Endothelial cell of umbilical vein (primary cell): ENCODE measurements around the gene PRIMA1. TPM values are rescaled to one million over a fixed set of nuclear protein-coding genes. Genes with fewer than 3 reads are reported as not detected.

Experiments
- BruUV-seq: library from RNA; stranded (reverse); fragments of 400-500 nt; replicated peaks from 2 replicates; lab custom pipeline; 2021; lab: Mats Ljungman, UMichigan
- CTCF ChIA-PET: fragments of 300-600, 350-600 bp; sonication (Branson Sonifier 250); formaldehyde crosslinking; loops from one replicate; lab custom pipeline; 2021; ENCODE audit warnings: antibody characterized with exemption, inconsistent platforms; lab: Charles Lee
- POLR2A ChIA-PET: fragments of 300-600, 350-600 bp; sonication (Branson Sonifier 250); formaldehyde crosslinking; loops from one replicate; lab custom pipeline; 2021; ENCODE audit warnings: antibody characterized with exemption, inconsistent platforms; lab: Charles Lee
- DNase-seq: peaks from one replicate; pipeline ENCODE4 v3.0.0-alpha.2; 2011; ENCODE audit warnings: low read depth, low spot score
- FAIRE-seq: peaks from 2 replicates; lab custom pipeline; 2011; peaks lifted over from hg19 to GRCh38; lab: Jason Lieb, UNC
- H2AFZ ChIP-seq: 2 replicates; pipeline ENCODE4 v1.6.0; 2012; ENCODE audit warnings: low read depth, low read length, control low read depth, inconsistent platforms
- H3K27ac ChIP-seq: 2 replicates; pipeline ENCODE4 v1.5.1; 2011; ENCODE audit warnings: low read depth, mild to moderate bottlenecking, control low read depth, low read length, moderate library complexity; ENCODE audit not compliant: insufficient read depth
- H3K27me3 ChIP-seq, 2 experiments: 2 replicates each; pipeline versions ENCODE4 v1.6.0 to v1.6.1; 2011; ENCODE audit warnings: low read length in 2 of 2, mixed read lengths in 1 of 2; ENCODE audit not compliant: control insufficient read depth in 2 of 2, insufficient read depth in 2 of 2
- H3K36me3 ChIP-seq, 2 experiments: 2 replicates in 1 of 2; 3 replicates in 1 of 2; pipeline ENCODE4 v1.5.1; 2011; ENCODE audit warnings: low read length in 2 of 2, mild to moderate bottlenecking in 1 of 2, moderate library complexity in 1 of 2; ENCODE audit not compliant: control insufficient read depth in 2 of 2, insufficient read depth in 2 of 2; ENCODE audit errors: extremely low read depth in 1 of 2
- H3K4me1 ChIP-seq: 3 replicates; pipeline ENCODE4 v1.5.1; 2011; ENCODE audit warnings: mild to moderate bottlenecking, low read length; ENCODE audit not compliant: control insufficient read depth, insufficient read depth; ENCODE audit errors: extremely low read depth
- H3K4me2 ChIP-seq: 2 replicates; pipeline ENCODE4 v1.6.1; 2011; ENCODE audit warnings: low read length, control low read depth, mixed read lengths; ENCODE audit not compliant: insufficient read depth
- H3K4me3 ChIP-seq, 3 experiments: fragments of 200-600 bp in 1 of 3; sonication (generic), shearing (Covaris generic) in 1 of 3; replicated peaks in 1 of 3; 2 replicates each; pipeline ENCODE4 v1.5.1; 2011 to 2016; ENCODE audit warnings: control low read depth in 3 of 3, low read length in 3 of 3, mild to moderate bottlenecking in 2 of 3, inconsistent platforms in 1 of 3, low read depth in 1 of 3, moderate library complexity in 1 of 3; ENCODE audit not compliant: insufficient read depth in 1 of 3
- H3K79me2 ChIP-seq: 2 replicates; pipeline ENCODE4 v1.6.0; 2012; ENCODE audit warnings: low read length, inconsistent platforms; ENCODE audit not compliant: control insufficient read depth, insufficient read depth
- H3K9ac ChIP-seq: replicated peaks from 2 replicates; pipeline ENCODE3; 2011; ENCODE audit warnings: low read length, control low read depth; ENCODE audit not compliant: insufficient read depth; ENCODE audit errors: extremely low read depth
- H3K9me1 ChIP-seq: replicated peaks from 3 replicates; pipeline ENCODE4 v1.6.0; 2011; ENCODE audit warnings: mild to moderate bottlenecking, low read length; ENCODE audit not compliant: control insufficient read depth, insufficient read depth; ENCODE audit errors: extremely low read depth
- H3K9me3 ChIP-seq: replicated peaks from 2 replicates; pipeline ENCODE4 v1.5.1; 2012; ENCODE audit warnings: low read length, inconsistent platforms; ENCODE audit not compliant: control insufficient read depth, insufficient read depth
- H4K20me1 ChIP-seq: replicated peaks from 2 replicates; pipeline ENCODE3; 2011; ENCODE audit warnings: mild to moderate bottlenecking, low read length; ENCODE audit not compliant: control insufficient read depth, insufficient read depth; ENCODE audit errors: extremely low read depth
- EZH2 ChIP-seq: IDR thresholded peaks from 2 replicates; pipeline ENCODE4 v1.6.1; 2012; ENCODE audit warnings: borderline replicate concordance, low read depth, mild to moderate bottlenecking, moderate library complexity, low read length, inconsistent platforms; ENCODE audit not compliant: severe bottlenecking
- FOS ChIP-seq: IDR thresholded peaks from 2 replicates; pipeline ENCODE4 v1.6.1; 2011; ENCODE audit warnings: mild to moderate bottlenecking, low read length, moderate library complexity, borderline replicate concordance; ENCODE audit not compliant: insufficient read depth
- GATA2 ChIP-seq: IDR thresholded peaks from 2 replicates; pipeline ENCODE4 v1.7.0; 2011; ENCODE audit warnings: low read depth, mild to moderate bottlenecking, moderate library complexity, mixed read lengths, low read length; ENCODE audit not compliant: insufficient read length, insufficient read depth
- JUN ChIP-seq: IDR thresholded peaks from 2 replicates; pipeline ENCODE4 v1.6.1; 2011; ENCODE audit warnings: borderline replicate concordance, low read depth; ENCODE audit not compliant: insufficient read length, insufficient read depth
- MYC ChIP-seq: IDR thresholded peaks from one replicate; pipeline ENCODE4 v1.6.1; 2011; ENCODE audit warnings: mild to moderate bottlenecking, low read depth, low read length
- POLR2A ChIP-seq: IDR thresholded peaks from 2 replicates; pipeline ENCODE4 v1.6.1; 2012; ENCODE audit warnings: low read depth, mild to moderate bottlenecking, control low read depth, low read length
- POLR2AphosphoS5 ChIP-seq: IDR thresholded peaks from 2 replicates; pipeline ENCODE4 v1.6.1; 2012; ENCODE audit warnings: low read depth, mild to moderate bottlenecking, control low read depth, low read length, moderate library complexity; ENCODE audit not compliant: insufficient read depth
- dilution Hi-C: fragments of 300-500 bp; cut with MboI; formaldehyde crosslinking; loops from one replicate; pipeline ENCODE4 v1.15.0; 2019; ENCODE audit warnings: low sequenced_read_pairs; ENCODE audit not compliant: extremely low pct_ligation_motif_present
- intact Hi-C: fragments of 100-400 bp; cut with micrococcal nuclease; formaldehyde crosslinking; loops from one replicate; pipeline ENCODE4 v1.10.0; 2022
- polyA plus RNA-seq, 4 experiments: library from polyadenylated mRNA; depleted of rRNA in 3 of 4; stranded (reverse) in 3 of 4; unstranded in 1 of 4; fragments of >200 nt; gene quantifications; 2 replicates each; pipeline versions ENCODE4 v1.2.1 to v1.2.3, GENCODE V29; 2011 to 2012; ENCODE audit warnings: missing spikeins in 1 of 4
- total RNA-seq: library from RNA; stranded (reverse); gene quantifications from 2 replicates; pipeline ENCODE4 v1.2.3, GENCODE V29; 2021
- TF ChIP-seq, protein P1 (sequence below), 2 donors: IDR thresholded peaks; 1 replicate in 1 of 2; 2 replicates in 1 of 2; pipeline ENCODE4 v1.5.1; 2011; ENCODE audit warnings: low read length in 2 of 2, mild to moderate bottlenecking in 2 of 2, moderate library complexity in 2 of 2, control low read depth in 1 of 2, inconsistent platforms in 1 of 2, low read depth in 1 of 2; ENCODE audit not compliant: insufficient read depth in 1 of 2; ENCODE audit errors: extremely low read depth in 1 of 2
- TF ChIP-seq, protein P2 (sequence below): IDR thresholded peaks from 2 replicates; pipeline ENCODE4 v1.6.1; 2011; ENCODE audit not compliant: insufficient read depth, insufficient read length

PRIMA1 gene
- total and polyA plus RNA-seq, 2 donors (not counting 3 experiments of a cell fraction or from before 2014, with no cell fraction given), result not detected

DNA sequence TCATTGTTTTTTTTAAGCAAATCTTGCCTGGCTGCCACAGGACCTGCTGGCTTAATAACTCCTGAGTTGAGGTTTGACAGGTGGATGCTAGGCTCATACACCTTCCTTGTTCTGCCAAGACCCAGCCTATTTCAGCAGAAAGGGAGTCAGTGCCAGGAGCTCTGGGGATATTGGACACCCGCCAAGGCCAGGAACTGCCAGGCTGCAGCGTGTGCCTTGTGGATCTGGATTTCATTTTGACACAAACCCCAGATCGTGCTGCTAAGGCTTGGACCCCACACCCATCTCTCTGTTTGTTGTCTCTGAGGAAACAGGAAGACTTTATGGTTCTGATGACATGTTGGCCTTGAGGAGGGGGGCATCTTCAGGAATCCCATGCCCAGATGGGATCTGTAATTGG, 44.4 kb upstream of the PRIMA1 start:
- H3K27ac ChIP-seq, result no peak overlapping the region
- no peak overlapping the region for H3K9ac ChIP-seq
- no peaks in the 10 kb centered on the region for H3K4me1 ChIP-seq
- no peaks in the 10 kb centered on the region for H3K36me3 ChIP-seq
- H3K4me2 ChIP-seq, result no peak overlapping the region
- H3K9me1 ChIP-seq, result no peaks in the 10 kb centered on the region
- no peaks in the 10 kb centered on the region for H3K27me3 ChIP-seq
- H4K20me1 ChIP-seq, result no peaks in the 10 kb centered on the region
- TF ChIP-seq JUN, result no peak
- TF ChIP-seq, protein P1, sequence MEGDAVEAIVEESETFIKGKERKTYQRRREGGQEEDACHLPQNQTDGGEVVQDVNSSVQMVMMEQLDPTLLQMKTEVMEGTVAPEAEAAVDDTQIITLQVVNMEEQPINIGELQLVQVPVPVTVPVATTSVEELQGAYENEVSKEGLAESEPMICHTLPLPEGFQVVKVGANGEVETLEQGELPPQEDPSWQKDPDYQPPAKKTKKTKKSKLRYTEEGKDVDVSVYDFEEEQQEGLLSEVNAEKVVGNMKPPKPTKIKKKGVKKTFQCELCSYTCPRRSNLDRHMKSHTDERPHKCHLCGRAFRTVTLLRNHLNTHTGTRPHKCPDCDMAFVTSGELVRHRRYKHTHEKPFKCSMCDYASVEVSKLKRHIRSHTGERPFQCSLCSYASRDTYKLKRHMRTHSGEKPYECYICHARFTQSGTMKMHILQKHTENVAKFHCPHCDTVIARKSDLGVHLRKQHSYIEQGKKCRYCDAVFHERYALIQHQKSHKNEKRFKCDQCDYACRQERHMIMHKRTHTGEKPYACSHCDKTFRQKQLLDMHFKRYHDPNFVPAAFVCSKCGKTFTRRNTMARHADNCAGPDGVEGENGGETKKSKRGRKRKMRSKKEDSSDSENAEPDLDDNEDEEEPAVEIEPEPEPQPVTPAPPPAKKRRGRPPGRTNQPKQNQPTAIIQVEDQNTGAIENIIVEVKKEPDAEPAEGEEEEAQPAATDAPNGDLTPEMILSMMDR (IDR thresholded peaks at IDR 0.05; ENCODE audit: extremely low read depth in 1 of 2, insufficient read depth in 1 of 2, low read depth in 1 of 2, low read length in 2 of 2), result no peak
- H3K9me3 ChIP-seq, result no peaks in the 10 kb centered on the region
- CTCF ChIA-PET, result no interaction called here
- no peaks in the 10 kb centered on the region for H3K79me2 ChIP-seq
- intact Hi-C loops (no loop called here), dilution Hi-C loops (no loop called here)
- no peak for DNase-seq
- no peak overlapping the region for H3K4me3 ChIP-seq
- POLR2A ChIA-PET, result no interaction called here
- no TSS peak for BruUV-seq
- H2AFZ ChIP-seq, result no peak overlapping the region
- no peak for FAIRE-seq

DNA sequence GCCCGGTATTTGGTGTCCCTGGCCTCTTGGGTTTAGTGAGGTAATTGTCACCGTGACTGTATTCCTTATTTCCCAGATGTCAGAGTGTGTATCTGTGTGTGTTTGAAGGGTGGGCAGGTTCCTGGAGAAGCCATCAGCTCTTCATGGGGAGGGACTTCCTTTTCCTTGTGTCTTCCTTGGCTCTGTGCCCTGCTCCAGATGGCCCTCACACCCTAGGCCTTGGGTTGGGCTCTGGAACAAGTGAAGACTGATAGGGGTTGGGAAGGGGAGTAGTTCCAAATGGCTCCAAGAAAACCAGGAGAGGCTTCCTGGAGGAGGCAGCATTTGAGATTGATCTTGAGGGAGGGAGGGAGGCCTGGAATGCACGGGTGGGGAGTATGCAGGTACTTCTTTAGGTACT, 43.8 kb upstream of the PRIMA1 start:
- Histone ChIP-seq H3K4me1 (no peaks in the 10 kb centered on the region), H3K9me1 (no peaks in the 10 kb centered on the region), H3K27ac (no peak overlapping the region), H3K79me2 (no peaks in the 10 kb centered on the region), H3K9ac (no peak overlapping the region), H3K36me3 (no peaks in the 10 kb centered on the region), H3K4me2 (no peak overlapping the region), H4K20me1 (no peaks in the 10 kb centered on the region), H2AFZ (no peak overlapping the region), H3K9me3 (no peaks in the 10 kb centered on the region), H3K27me3 (no peaks in the 10 kb centered on the region), H3K4me3 (no peak overlapping the region)
- FAIRE-seq, result no peak
- no TSS peak for BruUV-seq
- intact Hi-C loops (no loop called here), dilution Hi-C loops (no loop called here)
- POLR2A ChIA-PET, result no interaction called here
- no peak for DNase-seq
- CTCF ChIA-PET, result no interaction called here
- no peak for TF ChIP-seq POLR2A
- TF ChIP-seq, protein P2, sequence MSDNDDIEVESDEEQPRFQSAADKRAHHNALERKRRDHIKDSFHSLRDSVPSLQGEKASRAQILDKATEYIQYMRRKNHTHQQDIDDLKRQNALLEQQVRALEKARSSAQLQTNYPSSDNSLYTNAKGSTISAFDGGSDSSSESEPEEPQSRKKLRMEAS, result no peak
- no peak for TF ChIP-seq FOS
- TF ChIP-seq JUN, result no peak
- TF ChIP-seq POLR2AphosphoS5, result no peak
- TF ChIP-seq MYC, result no peak
- TF ChIP-seq GATA2, result no peak
- TF ChIP-seq EZH2, result no peak
- TF ChIP-seq, protein P1 (IDR thresholded peaks at IDR 0.05; ENCODE audit: extremely low read depth in 1 of 2, insufficient read depth in 1 of 2, low read depth in 1 of 2, low read length in 2 of 2), result no peak
